ENCODE measurements around the gene CACFD1.

Gene CACFD1

DNA sequence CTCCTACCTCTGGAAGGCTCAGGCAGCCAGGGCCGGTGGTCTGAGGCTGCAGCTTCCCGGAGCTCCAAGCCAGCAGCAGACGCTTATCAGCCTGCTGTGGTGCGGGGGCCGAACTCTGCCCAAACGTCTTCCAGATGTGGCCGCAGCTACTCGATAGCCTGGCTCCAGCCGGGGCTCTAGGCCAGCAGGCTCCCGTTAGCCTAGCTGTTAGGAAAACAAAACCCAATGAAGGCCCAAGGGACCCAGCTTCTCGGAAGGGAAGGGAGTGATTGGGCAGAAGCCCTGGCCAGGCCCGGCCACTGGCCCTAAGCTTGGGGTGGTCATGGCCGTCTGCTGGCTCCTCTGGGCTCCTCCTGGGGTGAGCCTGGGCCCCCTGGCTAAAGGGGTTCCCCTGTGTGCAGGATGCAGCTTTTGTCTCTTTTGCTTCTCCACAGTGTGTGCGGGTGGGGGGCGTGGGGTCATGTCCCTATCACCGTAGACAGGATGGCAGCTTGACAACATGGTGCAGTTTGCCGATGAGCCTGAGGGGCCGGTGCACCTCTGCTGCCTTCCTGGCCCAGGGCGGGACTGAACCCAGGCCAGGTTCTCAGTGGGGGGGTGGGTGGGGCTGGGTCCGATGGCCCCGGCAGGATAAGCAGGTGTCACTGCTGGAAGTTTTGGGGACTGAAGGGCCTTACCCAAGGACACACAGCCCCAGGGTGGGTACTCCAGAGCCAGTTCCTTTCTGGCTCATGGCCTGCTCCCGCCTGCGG lies 46.3 kb downstream of the CACFD1 start:
- DNase-seq = no peak

DNA sequence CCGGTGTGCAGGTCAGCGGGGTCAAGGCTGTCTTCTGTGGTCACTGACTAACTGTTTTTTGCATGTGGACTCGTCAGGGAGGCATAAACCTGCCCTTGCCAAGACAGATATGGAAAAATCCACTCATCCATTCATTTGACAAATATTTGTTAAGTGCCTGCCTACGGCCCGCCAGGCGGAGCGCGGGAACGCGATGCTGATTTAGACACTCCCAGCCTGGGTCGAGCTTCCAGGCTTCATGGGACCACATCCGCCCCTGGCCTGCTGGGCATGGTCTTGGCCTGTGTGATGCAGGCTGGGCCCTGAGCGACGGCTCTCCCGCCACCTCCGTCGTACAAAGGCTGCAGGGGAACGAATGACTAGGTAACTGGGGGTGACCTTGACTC lies 46.9 kb downstream of the CACFD1 start:
- DNase-seq = no peak

DNA sequence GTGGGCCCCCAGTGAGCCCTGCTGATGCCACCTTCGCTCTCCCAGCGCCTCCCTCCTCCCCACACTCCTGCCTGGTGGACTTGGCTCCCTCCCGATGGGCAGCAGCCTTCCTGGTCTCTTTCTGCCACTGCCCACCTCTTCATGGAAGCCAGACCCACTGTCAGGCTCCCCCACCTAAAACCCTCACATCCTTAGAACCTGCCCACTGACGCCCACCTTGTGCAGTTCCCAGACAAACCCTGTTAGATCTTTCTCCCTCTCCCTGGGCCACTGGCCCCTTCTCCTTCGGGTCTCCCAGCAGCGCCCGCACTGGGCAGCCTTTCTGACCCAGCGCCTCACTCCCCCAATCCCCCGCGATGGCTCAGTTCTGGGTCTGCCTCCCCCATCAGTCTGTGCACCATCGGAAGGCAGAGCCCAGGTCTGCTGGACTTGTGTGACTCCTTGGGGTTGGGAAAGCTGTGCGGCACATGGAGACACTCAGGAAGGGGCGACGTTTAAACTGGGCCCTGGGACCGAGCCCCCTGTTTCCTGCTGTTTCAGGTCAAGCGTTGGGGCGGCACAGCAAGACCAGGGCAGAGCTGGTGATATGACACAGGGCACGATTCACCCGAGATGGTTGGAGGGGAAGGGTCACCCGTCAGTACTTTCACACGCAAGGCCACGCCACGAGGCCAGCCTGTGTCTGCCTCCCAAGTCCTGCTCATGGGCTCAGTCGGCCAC lies 47.6 kb downstream of the CACFD1 start:
- no peak for DNase-seq

DNA sequence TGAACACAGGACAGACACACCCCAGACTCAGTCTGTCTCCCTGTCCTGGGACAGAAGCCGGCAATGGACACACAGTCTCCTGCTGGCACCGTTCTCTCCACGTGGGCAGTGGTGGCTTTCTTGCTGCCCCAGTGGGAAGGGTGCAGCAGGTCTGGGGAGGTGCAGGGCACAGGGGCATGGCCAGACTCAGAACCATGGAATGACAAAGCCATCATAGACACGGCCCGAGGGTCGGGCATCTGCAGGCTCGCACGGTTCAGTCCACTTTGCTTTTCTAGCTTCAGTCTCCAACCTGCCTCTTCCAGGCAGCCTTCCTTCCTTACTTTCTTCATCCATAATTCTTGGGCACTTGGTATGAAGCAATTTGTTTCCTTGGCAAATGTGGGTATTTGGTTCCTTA lies 48.3 kb downstream of the CACFD1 start:
- no peak for DNase-seq

DNA sequence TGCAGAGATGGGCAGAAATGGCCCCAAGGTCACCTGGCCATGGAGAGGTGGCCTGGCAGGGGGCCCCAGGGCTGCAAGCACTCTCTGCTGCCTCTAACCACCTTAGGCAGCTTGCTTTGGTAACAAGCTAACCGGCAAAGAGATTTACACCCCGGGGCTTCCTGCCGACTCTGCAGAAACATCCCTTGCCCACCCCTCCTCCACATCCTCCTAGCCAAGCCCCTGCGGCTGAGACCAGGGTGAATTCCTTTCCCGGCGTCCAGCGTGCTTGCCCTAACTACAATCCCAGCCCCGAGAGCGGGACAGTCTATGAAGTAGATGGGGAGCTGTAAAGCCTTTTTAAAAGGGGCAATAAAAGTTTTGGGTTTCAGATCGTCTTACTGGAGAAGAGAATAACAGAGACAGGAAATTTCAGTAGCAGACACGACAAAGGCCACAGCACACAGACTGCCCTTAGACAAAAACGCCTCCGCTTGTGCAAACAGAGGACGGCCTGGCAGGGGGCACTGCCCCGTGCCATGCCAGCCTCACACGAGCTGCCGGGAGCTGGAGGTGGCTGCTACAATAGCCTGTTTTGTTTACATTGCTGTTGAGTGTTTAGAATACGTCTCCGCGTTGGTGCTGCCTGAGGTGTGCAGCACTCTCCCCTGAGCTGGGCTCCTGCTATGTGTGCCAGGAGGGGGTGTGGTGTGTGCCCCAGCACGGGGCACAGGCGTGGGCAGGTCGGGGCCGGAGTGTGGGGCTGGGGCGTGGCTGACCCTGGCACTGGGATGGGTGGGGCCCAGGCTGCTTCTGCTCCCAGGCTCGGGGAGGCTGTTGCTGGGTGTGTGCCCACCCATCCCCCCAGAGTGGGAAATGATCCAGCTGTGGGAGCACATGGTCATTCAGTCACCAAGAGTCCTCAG lies 49.7 kb downstream of the CACFD1 start:
- no peak for DNase-seq

DNA sequence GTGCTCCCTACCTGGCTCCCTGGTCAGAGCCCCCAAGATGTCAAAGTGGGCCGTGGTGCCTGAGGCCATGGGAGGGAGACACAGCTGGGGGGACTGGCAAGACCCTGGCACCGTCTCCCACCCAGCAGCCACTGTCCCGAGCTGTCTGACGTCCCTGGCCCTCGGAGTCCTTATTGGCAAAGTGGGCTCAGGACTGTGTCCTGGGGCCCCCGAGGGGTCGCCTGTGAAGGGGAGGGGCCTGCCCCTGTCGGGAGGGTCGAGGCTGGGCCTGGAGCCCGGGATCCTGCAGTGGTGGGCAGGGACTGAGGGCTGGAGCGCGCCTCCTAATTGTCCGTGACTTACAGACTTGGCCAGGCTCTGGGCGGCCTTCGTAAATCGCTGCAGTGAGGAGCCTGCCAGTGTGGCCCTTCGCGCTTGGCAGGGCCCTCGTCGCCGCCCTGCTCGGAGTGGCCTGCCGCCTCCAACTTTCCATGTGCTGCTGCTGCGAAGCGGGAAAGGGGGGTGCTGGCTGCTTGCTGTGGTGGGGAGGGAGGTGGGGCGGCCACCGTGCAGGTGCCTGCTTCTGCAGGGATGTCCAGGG lies 51.2 kb downstream of the CACFD1 start:
- DNase-seq = no peak

DNA sequence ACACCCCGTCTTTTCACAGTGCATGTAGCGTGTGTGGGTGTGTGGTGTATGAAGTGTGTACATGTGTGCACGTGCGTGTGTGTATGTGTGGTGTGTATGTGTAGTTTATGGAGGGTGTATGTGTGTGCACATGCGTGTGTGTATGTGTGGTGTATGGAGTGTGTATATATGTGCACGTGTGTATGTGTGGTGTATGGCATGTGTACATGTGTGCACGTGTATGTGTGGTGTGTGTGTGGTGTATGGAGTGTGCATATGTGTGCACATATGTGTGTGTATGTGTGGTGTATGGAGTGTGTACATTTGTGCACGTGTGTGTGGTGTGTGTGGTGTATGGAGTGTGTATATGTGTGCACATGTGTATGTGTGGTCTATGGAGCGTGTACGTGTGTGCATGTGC lies 51.8 kb downstream of the CACFD1 start:
- DNase-seq = no peak

DNA sequence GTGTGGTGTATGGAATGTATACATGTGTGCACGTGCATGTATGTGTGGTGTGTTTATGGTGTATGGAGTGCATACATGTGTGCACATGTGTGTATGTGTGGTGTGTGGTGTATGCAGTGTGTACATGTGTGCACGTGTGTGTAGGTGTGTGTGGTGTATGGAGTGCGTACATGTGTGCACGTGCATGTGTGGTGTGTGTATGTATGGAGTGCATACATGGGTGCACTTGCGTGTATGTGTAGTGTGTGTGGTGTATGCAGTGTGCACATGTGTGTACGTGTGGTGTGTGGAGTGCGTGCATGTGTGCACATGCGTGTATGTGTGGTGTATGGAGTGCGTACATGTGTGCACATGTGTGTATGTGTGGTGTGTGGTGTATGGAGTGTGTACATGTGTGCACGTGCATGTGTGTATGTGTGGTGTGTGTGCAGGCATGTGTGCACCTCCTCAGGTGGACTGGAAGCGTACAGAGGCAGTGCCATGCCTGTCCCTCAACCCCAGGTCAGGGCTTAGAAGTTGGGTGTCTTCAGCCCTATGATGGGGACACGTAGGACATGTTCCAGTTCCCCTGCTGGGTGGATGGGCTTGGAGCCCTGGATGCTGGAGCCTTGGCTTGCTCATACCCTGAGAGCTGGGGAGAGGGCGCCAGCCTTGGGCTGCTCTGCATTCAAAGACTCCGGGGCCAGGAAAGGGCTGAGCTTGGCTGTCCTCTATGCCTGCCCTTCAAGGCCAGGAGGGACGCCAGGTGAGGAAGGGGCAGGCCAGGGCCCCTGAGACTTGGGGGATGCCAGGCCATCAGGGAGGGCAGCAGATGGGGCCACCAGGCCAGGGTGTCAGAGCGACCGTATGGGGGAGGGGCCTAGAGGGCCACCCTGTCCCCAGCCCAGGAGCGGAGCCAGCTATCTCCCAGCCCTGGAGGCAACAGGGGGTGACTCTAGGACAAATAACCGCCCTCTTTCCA lies 52.8 kb downstream of the CACFD1 start:
- no peak for DNase-seq

DNA sequence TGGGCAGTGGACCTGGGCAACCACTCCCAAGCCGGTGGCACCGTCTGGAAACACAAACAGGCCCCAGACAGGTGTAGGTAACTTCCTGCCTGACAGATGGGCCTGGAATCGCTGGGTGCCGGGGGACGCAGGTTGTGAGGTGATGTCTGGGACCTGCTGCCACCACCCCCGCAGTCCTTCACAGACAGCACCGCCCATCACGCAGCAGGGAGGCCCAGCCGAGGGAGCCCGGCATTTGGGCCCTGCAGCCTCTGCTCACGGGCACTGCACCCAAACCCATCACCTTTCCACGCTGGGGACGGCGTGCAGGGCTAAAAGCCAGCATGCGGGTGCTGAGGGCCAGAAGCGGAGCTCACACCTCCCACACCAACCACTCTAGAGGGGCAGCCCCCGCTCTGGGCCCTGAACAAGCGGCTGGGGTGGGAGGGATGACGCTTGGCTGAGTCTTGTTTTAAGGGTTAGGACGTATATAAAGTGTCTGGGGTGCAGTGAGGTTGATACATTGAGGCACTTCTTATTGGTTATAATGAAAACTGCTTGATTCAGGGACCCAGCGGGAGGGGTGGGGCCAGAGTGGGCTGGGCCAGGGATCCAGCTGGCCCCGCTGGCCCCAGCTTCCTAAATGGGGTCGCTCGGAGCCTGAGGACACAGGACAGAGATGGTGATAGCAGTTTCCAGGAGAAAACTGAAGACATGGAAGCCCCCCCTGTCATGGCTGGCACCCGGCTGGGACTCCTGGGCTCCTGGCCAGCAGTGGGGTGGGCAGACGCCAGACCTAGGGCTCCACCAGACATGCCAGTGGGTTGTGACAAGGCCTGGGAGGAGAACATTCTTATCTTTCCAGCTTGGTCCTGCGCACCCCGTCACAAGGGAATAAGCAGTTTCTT lies 53.7 kb downstream of the CACFD1 start:
- no peak for DNase-seq

DNA sequence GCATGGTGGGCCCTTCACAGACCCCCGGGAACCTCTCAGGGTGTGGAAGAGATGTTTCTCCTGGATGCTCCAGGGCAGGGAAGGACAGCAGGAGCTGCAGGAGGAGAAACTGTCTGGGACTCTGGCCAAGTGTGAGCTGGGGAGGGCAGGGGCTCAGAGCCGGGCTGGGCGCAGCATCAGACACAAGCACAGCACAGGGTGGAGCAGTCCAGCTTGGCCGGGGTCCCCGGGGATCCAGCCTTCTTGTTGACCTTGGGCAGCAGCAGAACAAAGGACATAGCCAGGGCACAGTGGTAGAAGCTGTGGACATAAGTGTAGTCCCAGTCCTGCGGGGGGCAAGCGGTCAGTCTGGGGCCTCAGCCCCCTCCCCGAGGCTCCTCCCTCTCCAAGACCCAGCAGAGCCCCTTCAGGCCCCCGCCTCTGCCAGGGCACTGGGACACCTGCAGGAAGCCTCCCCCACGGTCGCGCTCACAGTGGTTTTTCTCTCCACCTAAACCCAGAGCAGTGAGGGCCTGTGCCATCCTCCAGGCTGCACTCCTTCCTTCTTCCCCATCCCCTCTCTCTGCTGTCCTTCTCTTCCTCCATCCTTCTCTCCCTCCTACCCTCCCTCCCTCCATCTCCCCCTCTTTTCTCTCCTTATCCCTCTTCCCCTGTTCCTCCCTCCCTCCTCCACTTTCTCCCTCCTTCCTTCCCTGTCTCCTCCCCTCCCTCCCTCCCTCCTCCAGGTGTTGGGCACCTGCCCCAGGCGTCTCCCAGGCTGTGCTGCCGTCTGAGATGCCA lies 54.9 kb downstream of the CACFD1 start:
- no peak for DNase-seq

DNA sequence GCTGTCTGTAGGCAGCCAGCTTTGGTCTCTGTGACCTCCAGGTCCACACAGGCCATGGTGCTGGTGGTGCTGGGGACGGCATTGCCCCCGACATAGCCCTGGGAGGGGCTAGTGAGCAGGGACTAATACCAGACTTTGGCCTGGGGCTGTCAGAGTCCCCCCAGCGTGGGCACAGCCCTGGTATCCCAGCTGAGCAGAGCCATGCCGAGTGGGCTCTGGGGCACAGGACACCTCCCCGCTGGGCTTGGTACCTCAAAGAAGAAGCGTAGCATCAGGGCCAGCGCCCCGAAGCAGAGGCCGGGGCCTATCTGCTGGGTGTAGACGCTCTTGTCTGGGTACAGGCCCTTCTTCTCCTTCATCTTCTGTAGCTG lies 55.4 kb downstream of the CACFD1 start:
- no peak for DNase-seq

DNA sequence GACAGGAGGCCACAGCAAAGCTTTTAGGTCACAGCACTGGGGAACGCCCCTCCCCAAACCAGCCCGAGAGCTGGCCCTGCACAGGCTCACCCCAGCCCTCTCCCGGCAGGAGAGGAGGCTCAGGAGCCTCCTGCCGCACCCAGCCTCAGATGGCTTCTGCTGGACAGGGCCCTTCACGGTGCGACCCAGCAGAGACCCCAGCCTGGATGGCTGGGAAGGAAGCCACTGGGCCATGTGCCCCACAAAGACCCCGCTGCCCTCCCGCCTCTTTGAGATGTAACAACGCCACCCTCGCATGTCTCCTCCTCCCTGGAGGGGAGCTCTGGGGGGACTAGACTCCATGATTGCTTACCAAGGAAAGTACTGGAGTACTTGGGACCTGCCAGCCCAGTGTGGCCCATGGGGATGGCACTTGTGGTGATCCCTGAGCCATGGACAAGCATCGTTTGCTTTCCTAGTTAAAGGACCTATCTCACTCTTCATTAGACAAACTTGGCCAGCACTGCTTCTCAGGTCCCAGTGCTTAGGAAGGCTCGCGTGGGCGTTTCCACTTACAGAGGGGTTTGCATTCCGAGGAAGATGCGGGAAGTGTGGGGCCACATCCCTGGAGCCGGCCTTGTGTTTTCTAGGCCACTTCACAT lies 56.0 kb downstream of the CACFD1 start:
- DNase-seq = no peak

DNA sequence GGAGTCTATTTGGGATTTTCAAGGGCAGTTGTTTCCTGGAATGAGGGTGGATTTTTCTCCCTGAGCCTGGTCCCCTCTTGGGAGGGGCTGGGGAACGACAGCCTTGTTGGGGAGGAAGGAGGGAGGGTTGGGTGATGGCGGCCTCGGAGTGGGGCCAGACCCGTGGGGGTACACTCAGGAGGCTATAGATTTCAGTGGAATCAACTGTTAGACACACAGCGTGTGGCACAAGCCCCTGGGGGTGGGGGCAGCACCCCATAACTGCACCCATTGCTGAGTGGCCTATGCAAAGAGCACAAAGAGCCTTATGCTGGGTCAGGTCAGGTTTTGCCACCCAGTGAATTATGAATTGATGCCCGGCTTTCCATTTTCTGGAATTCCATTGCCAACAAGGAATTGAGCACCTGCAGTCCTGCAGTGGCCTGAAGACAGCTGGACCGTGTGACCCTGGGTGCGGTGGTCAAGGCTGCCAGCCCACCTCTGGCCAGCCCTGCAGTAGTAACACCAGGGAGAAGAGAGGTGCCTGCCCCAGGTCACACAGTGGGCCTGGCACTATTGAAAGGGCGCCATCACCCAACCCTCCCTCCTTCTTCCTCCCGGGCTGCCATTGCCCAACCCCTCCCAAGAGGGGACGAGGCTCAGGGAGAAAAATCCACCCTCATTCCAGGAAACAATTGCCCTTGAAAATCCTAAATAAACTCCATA lies 56.6 kb downstream of the CACFD1 start:
- no peak for DNase-seq

DNA sequence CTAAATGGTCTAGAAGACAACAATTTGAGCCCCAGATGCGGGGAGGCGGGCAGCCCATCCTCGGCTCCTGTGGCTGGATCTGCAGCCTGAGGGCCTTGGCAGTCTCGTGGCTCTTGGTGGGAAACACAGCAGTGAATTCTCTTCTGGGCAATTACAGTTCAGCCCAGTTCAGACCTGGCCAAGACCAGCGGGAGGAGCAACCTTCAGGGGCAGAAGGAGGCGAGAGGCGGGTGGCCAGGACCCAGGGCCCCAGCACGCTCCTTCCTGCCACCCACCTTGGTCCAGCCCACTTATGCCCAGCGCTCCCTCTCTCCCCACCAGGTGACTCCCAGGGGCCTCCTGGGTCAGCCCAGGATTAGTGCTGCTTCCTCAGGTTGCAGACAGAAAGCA lies 57.2 kb downstream of the CACFD1 start:
- no peak for DNase-seq

DNA sequence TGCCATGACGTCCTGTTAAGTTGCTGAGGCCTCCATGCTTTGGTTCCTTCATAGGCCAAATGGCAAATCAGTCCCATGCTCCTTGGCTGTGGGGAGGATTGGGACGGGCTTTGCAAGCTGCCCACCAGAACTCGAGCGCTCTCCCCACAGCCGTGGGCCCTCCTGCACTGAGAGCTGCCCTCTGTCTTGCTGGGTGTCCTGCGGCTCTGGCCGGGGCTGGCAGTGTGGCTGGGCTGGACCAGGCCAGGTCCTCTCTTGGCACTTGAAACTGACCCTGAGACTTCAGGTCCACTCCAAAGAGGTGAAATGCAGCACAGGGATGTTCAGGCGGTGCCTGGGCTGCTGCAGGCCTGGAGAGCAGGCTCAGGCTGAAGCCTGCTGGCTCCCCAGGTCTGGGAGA lies 57.9 kb downstream of the CACFD1 start:
- DNase-seq = no peak

DNA sequence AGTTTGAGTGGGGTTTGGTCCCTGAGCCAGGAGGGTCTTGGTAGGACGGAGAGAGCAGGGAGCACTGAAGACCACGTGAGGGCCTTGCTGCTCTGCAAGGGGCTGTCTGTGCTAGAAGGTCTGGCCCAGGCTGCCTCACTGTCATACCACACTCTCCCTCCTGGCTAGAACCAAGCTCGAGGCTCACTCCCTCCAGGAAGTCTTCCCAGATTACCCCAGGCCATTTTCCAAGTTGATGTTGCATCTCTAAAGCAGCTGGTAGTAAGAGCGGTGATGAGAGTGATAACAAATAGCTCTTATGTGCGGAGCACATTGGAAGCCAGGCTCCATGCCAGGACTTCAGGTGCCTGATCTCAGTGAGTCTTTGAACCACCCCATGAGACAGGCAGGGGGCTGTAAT lies 58.4 kb downstream of the CACFD1 start:
- DNase-seq = no peak

DNA sequence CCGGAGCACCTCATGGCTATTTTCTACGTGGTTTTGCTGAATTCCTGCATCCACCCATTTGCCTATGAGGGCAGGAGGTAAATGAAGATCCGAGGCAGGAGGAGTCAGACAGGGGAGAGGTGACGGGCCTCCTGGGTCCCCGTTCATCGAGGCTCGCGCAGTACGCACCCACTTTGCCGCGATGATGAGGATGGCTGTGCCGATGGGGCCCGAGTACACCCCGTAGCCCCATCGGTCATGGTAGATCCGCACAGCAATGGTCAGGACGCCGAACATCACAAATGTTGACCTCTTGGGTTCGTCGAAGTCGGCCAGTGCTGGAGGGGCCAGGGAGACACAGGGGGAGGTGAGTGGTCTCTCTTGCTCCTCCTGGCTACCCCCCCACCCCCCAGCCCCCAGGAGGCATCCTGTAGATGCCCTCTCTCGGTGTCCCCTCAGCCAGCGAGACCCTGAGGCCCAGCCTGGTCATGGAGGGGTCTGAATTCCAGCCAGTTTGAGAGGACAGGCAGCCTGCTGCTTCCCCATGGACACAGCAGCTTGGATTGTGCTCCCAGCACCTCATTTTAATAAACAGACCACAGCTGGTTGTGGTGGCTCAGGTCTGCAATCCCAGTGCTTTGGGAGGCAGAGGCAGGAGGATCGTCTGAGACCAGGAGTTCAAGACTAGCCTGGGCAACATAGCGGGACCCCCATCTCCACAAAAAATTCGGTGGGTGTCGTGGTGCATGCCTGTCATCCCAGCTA lies 59.1 kb downstream of the CACFD1 start:
- no peak for DNase-seq

DNA sequence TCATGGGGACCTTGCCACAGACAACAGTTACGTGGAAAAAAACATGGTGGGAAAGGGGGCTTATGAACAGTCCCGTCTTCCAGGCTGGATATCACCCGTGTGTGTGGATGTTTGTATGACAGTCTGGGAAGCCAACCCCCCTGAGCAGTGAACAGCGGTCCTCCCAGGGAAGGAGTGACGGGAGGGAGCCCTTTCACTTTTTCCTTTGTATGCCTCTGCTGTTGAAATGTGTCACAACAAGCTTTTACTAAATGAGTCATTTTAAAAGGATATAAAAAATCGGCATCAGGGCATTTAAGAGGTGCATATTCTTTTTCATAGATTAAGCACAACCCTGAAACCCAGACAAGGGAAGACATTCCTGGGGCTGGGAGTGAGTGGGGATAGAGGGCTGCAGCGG lies 59.9 kb downstream of the CACFD1 start:
- DNase-seq = no peak
